Chondrocyte (in vitro differentiated cells): ENCODE measurements around the gene TCF4. TPM values are rescaled to one million over a fixed set of nuclear protein-coding genes. Genes with fewer than 3 reads are reported as not detected.

Source experiments
- DNase-seq: peaks from one replicate; pipeline ENCODE4 v3.0.0; 2021; ENCODE audit warnings: mixed read lengths, low spot score
- H3K27ac Mint-ChIP-seq: one replicate; pipeline ENCODE4 v1.8.0; 2021; ENCODE audit warnings: mild to moderate bottlenecking, moderate library complexity, mixed read lengths; ENCODE audit not compliant: unreplicated experiment
- H3K27me3 Mint-ChIP-seq: 2 replicates; pipeline ENCODE4 v1.8.0; 2021; ENCODE audit warnings: low read depth, mixed read lengths
- H3K36me3 Mint-ChIP-seq: 2 replicates; pipeline ENCODE4 v1.8.0; 2021; ENCODE audit warnings: low read depth, mixed read lengths
- H3K4me1 Mint-ChIP-seq: 2 replicates; pipeline ENCODE4 v1.8.0; 2021; ENCODE audit warnings: low read depth, mild to moderate bottlenecking, mixed read lengths
- H3K4me3 Mint-ChIP-seq: one replicate; pipeline ENCODE4 v1.8.0; 2021; ENCODE audit warnings: mild to moderate bottlenecking, moderate library complexity, mixed read lengths; ENCODE audit not compliant: unreplicated experiment
- H3K9me3 Mint-ChIP-seq: 2 replicates; pipeline ENCODE4 v1.8.0; 2021; ENCODE audit warnings: low read depth, mixed read lengths
- total RNA-seq: library from RNA; stranded (reverse); gene quantifications from 3 replicates; pipeline ENCODE4 v1.2.1, GENCODE V29; 2021
- TF ChIP-seq, protein P1 (sequence below): fragments of 200-600 bp; sonication (generic); IDR thresholded peaks from 2 replicates; pipeline ENCODE4 v1.5.0; 2021; ENCODE audit warnings: antibody characterized with exemption, mild to moderate bottlenecking, moderate library complexity

The TCF4 gene
- total RNA-seq, 1 donor from 2014 or later, result 36.8 TPM

DNA sequence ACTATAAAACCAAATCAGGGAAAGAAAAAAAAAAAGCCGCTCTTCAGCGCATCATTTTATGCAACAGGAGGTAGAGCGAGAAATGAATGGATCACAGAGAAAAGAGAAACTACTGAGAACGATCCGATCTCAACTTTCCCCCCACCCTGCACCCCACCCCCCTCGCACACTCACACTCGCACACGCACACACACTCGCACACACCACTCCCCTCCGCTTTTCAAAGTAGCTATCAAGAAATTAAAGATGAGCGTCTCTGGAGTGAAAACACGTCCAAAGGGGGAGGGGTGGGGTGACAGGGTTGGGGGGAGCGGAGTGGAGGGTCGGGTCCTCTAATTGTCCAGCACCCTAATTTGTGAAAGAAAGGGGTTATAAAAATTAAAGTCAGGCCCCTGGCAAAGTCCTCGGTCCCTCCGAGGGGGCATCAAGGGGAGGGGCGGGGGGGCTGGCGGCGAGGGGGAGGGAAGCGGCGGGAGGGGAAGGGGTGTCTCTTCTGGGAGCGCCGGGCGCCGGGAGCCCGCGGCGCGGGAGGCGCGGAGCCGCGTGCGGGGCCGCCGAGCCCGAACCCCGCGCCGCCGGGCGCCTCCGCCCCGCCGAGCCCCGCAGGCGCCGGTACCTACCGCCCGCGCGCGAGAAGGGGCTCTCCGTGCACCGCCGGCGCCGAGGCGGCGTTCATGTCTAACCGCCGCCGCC, 428 bp downstream of the TCF4 start:
- peak overlapping the region; percentile 93 for H3K27ac Mint-ChIP-seq
- H3K9me3 Mint-ChIP-seq, result no peaks in the 10 kb centered on the region
- peak overlapping the region; percentile 85 for H3K4me3 Mint-ChIP-seq
- H3K4me1 Mint-ChIP-seq, result peaks cover 30% of the 10 kb centered on the region
- H3K27me3 Mint-ChIP-seq, result no peaks in the 10 kb centered on the region
- DNase-seq, result no peak
- H3K36me3 Mint-ChIP-seq, result no peaks in the 10 kb centered on the region
- TF ChIP-seq, protein P1, sequence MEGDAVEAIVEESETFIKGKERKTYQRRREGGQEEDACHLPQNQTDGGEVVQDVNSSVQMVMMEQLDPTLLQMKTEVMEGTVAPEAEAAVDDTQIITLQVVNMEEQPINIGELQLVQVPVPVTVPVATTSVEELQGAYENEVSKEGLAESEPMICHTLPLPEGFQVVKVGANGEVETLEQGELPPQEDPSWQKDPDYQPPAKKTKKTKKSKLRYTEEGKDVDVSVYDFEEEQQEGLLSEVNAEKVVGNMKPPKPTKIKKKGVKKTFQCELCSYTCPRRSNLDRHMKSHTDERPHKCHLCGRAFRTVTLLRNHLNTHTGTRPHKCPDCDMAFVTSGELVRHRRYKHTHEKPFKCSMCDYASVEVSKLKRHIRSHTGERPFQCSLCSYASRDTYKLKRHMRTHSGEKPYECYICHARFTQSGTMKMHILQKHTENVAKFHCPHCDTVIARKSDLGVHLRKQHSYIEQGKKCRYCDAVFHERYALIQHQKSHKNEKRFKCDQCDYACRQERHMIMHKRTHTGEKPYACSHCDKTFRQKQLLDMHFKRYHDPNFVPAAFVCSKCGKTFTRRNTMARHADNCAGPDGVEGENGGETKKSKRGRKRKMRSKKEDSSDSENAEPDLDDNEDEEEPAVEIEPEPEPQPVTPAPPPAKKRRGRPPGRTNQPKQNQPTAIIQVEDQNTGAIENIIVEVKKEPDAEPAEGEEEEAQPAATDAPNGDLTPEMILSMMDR, result no peak

DNA sequence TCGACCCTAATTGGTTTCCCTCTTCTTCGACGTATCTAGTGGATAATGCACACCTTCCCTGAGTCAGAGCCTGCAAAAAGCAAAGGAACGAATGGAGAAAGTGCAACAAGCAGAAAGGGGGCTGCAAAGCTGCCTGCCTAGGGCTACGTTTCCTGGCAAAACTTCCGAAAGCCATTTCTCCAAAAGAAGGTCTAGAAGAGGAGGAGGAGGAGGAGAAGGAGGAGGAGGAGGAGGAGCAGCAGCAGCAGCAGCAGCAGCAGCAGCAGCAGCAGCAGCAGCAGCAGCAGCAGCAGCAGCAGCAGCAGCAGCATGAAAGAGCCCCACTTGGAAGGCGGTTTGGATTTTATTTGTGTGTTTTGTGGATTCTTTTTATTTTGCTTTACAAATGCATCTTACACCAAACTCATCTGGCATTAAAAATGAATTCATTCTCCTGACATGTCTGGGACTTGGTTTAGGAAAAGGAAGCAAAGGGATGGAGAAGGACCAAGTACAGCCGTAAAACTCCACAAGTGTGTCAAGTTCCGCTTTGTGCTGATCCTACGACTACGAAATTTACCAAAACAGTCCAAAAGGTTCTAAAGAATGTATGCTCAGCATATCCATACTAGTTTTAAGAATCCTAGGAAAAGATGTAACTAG, 2.0 kb downstream of the TCF4 start:
- H3K27ac Mint-ChIP-seq, result peak overlapping the region; percentile 93
- DNase-seq, result no peak
- peak overlapping the region; percentile 85 for H3K4me3 Mint-ChIP-seq
- no peaks in the 10 kb centered on the region for H3K27me3 Mint-ChIP-seq
- TF ChIP-seq, protein P1, result no peak
- no peaks in the 10 kb centered on the region for H3K9me3 Mint-ChIP-seq
- peaks cover 34% of the 10 kb centered on the region for H3K4me1 Mint-ChIP-seq
- no peaks in the 10 kb centered on the region for H3K36me3 Mint-ChIP-seq

DNA sequence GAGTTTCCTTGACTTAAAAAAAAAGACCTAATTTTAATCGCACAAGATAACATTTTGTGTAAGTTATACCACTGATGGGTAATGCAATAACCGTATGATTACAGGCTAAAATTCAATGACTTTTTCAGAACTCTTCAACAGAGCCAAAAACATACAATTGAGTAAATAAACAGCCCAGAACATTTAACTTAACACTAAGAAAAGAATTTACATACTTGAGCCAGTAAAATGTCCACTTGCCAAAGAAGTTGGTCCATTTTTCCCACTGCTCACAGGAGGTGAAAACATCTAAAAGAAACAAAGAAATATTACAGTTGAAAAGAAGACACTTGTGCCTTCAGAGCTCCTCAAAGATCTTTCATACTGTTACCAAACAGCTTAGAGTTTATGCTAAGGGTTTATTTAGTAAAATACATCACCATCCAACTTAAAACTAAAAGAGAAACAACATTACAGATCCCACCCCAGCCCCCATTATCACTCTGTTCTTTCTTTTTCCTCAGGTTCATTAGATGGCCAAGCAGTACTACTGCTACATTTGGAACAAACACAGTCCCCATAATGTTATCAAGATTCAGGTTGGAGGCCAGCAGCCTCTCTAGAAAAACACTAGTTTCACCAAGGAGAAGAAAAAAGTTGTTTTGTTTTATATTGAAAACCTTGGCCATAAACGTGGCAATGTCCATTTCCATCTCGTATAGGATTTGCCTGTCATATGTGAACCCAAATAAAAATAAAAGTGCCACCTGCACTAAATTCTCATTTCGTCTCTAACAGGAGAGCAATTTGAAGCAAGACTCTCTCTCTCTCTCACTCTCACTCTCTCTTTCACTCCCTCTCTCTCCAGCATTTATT, 2.7 kb downstream of the TCF4 start:
- Mint-ChIP-seq H3K9me3 (no peaks in the 10 kb centered on the region), H3K27ac (peak overlapping the region; percentile 93), H3K36me3 (no peaks in the 10 kb centered on the region), H3K27me3 (no peaks in the 10 kb centered on the region), H3K4me1 (peaks cover 34% of the 10 kb centered on the region), H3K4me3 (peak overlapping the region; percentile 85)
- no peak for DNase-seq
- TF ChIP-seq, protein P1, result no peak

DNA sequence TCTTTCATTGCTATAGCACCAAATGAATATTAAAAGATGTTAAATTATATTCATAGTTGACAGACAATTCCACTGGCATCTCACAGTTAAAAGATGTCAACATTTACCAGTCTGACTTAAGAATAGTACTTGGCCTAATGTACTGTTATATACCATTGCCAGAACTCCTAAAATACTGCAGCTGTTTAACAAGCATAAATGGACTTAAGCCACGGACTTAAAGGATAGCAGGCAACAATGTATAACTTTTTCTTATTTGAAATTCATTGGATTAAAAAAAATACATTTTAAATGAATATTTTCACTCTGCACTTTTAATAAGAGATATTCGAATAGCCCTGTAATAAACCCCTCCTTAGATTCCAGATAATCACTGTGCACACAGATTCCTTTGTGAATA, 3.8 kb downstream of the TCF4 start:
- Mint-ChIP-seq H3K4me1 (peaks cover 31% of the 10 kb centered on the region), H3K36me3 (no peaks in the 10 kb centered on the region), H3K9me3 (no peaks in the 10 kb centered on the region), H3K27me3 (no peaks in the 10 kb centered on the region), H3K27ac (no peak overlapping the region), H3K4me3 (no peak overlapping the region)
- DNase-seq, result no peak
- TF ChIP-seq, protein P1, result no peak

DNA sequence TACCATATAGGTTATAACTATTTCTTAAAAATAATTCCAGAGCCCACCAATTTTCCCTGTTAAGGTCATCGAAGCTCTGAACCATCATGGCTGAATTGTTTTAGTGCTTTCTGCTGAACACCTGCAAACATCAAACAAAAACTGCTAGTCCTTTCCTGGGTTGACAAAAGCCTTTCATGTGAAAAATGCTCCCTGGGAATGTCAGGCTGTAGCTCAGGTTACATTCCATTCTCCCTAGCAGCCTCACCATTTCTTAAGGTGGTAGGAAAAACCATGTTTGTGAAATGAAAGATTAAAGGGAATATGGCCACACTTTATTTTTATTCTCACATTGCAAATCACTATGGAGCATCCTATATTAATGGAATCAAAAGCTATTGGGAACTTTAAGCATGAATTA, 5.7 kb downstream of the TCF4 start:
- Mint-ChIP-seq H3K27ac (no peak overlapping the region), H3K36me3 (no peaks in the 10 kb centered on the region), H3K9me3 (no peaks in the 10 kb centered on the region), H3K27me3 (no peaks in the 10 kb centered on the region), H3K4me3 (no peak overlapping the region), H3K4me1 (peaks cover 28% of the 10 kb centered on the region)
- no peak for DNase-seq
- TF ChIP-seq, protein P1, result no peak
